Eye (tissue), 1 donor: ENCODE results near the gene GOT2.
"Not testable (repeated sequence)": the region's sequence is repeated elsewhere in the genome, so short reads cannot be mapped to it uniquely, and the experiment has no call there.

ENCODE experiments used
- DNase-seq: peaks from one replicate; pipeline ENCODE4 v3.0.0-alpha.2; 2015

The GOT2 gene

DNA sequence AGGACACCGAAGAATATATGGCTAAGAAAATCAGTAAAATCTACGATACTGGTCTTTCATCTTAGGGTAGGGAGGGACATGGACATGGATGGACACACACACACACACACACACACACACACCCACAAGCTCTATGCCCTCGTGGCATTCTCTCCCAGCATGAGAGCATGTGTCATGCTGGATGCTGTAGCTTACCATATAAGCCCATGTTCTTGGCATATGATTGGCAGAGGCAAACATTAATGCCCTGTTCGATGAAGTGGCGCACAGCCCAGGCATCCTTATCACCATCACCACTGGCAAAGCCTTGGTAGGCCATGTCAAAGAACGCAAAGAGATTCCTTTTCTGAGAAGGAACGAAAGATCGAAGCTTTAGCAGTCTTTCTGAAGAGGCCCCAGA, 17.6 kb downstream of the GOT2 start:
- DNase-seq, result no peak

DNA sequence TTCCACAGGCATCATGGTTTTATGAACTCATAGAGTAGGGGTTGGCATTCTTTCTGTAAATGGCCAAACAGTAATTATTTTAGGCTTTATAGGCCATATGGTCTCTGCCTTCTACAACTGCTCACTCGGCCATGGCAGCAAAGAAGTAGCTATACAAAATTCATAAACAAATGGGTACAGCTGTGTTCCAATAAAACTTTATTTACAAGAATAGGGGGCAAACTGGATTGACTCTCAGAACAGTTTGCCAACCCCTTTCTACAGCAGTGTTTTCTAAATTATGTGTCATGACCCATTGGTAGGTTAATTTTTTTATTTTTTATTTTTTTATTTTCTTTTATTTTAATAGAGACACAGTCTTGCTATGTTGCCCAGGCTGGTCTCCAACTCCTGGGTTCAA, 20.4 kb downstream of the GOT2 start:
- no peak for DNase-seq

DNA sequence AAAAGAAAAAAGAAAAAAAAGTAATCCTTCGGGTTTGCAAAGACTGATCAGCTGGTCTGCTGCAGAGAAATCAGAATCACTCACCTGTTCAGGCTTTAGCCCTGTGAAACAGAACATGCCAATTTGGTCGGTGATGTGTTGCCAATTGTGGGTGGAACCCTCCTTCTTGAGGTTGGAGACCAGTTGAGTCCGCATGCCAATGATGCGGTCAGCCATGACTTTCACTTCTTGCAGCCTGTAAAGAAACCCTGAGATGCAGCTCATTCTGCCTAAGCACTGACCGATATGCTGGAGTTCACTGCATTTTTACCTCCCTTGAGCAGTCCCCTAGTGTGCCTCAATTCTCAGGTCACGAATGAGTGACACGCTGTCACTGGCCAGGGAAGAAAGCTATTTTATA, 24.8 kb downstream of the GOT2 start:
- no peak for DNase-seq

DNA sequence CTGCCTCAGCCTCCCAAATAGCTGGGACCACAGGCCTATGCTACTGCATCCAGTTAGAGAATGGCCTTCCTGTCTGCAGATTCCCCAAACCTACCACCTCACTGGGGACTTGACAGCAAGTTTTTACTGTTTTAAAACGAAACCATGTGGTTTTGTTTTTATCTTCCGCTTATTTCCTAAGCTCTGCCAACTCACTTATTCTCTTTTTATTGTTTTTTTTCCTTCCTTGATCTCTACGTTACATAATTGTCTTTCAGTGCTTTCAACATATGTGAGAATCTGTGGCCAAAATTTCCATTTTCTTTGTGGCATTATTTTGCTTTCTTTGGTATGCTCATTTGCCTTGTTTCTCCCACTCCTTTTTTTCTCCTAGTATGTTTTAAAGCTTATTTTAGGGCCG, 35.0 kb downstream of the GOT2 start:
- no peak for DNase-seq

DNA sequence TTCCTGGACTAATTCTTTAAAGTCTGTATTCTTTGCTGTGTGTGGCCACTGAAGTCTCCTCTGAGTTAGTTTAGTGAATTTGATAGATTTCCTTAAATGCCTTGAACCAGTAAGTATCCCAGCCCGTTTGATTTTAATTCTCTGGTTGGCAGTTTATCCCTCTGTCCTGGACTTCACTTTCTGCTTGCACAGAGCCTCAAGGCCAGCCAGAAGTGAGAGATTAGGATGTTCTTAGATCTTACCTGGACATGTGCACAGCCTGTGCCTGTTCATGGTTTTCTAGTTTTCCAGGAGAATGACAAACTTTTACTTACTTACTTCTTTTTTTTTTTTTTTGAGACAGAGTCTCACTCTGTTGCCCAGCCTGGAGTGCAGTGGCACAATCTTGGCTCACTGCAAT, 38.7 kb downstream of the GOT2 start:
- no peak for DNase-seq

DNA sequence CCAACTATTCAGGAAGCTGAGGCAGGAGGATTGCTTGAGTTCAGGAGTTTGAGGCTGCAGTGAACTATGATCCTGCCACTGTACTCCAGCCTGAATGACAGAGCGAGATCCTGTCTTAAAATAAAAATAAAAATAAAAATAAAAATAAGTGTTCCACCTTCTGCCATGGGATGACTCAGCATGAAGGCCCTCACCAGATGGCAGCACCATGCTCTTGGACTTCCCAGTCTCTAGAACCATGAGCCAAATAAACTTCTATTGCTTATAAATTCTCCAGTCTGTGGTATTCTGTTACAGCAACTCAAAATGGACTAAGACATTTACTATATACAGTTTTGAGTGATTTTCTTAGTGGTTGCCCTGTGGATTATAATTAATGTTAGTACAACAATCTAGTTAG, 41.7 kb downstream of the GOT2 start:
- no peak for DNase-seq

DNA sequence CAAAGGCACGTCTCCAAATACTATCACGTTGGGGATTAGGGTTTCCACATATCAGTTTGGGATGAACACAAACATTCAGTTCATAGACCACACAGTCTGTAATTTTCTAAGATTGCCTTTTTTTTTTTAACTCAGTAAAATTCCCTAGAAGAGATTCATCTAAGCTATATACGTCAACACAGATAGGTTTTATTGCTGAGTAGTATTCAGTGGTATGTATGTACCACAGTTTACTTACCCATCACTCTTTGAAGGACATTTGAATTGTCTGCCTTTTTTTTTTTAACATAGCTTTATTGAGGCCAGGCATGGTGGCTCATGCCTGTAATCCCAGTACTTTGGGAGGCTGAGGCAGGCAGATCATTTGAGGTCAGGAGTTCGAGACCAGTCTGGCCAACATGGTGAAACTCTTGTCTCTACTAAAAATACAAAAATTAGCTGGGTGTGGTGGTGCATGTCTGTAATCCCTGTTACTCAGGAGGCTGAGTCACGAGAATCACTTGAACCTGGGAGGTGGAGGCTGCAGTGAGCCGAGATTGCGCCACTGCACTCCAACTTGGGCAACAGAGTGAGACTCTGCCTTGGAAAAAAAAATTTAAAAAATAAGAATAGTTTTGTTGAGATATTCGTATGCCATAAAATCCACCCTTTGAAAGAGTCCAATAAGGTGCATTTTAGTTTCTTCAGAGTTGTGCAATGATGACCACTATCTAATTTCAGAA, 47.0 kb downstream of the GOT2 start:
- DNase-seq, result not testable (repeated sequence)

DNA sequence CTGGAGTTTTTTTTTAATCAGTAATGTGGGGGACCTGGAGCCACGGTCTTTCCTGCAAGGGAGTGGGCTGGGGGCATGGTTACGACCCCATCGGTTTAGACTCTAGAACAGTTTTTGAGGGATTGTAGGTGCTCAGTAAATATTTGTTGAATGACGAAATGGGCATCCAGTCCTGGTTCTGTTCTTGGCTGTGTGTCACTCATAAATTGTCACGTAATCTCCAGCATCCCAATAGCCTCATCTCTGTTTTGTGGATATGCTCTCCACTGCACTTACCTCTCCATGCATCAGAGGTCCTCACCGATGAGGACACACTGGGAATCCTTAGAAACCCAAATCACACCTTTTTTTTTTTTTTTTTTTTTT, 49.0 kb downstream of the GOT2 start:
- no peak for DNase-seq

DNA sequence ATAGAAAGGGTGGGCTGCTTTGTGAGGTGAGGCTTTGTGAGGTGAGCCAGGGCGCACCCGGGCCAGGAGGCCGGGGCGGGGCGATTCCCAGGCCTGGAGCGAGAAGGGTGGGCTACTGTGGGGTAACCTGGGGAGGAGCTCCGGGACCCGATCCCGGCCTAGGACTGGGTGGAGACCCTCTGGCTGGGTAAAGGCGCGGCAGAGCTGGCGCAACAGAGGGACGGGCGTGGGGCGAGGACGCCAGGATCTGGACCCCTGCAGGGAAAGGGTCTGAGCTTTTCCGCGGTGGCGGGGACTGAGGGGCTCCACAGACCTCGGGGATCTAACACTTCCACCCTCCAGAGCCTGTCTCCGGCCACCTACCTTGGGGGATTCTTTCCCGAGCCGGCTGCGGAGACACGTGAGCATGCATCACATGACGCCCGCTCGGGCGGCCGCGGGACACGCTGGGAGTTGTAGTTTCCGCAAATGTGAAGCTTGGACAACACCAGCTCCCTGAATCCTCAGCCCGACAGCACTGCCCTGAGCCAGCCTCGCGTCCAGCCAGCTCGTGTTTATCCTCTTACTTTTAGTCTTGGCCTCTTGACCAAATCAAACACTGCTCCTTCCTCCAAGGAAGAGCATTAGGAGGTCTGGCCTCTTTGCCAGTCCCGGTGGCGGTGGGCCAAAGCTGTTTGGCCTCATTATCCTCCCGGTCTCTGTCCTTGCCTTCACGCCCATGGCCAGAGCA, 49.6 kb downstream of the GOT2 start, which contains the start of gene SLC38A7:
Gene SLC38A7 (minus strand): TSS at position 417 of the 730 bp plus-strand sequence. CDS start 4,644 bp downstream, outside the sequence.
- peak; percentile 94 for DNase-seq

DNA sequence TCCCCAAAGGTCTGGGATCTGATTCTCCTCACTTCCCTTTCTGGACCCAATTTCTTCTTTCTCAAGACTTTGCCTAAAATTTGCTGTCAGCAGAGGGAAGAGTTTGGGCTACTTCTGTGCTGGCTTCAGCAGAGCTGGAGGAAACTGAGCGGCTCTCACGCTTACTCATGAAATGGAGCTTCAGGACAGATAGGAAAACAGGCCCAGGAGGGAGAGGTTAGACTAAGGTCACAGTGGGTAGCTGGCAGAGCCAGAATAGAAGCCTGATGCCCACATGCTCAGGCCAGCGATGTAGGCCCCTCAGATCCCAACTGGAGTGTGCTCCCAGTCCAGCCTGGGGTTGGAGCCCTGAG, 50.1 kb downstream of the GOT2 start:
- DNase-seq, result no peak

DNA sequence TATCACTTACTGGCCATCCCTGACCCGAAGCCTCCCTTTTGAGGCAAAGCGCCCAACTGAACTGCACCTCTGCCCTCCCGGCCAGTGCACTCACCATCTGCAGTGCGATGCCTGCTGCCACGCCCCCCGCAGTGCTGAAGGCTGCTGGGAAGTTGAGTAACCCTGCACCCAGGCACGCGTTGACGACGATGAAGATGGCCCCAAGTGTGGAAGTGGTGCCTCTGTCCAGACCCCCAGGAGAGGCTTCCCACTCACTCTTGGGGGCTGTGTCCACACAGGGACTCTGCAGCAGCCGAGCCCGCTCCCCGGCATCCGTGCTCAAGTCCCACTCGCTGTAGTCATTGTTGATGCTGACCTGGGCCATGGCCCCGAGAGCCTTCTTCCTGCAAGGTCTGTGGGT, 54.4 kb downstream of the GOT2 start:
- no peak for DNase-seq

DNA sequence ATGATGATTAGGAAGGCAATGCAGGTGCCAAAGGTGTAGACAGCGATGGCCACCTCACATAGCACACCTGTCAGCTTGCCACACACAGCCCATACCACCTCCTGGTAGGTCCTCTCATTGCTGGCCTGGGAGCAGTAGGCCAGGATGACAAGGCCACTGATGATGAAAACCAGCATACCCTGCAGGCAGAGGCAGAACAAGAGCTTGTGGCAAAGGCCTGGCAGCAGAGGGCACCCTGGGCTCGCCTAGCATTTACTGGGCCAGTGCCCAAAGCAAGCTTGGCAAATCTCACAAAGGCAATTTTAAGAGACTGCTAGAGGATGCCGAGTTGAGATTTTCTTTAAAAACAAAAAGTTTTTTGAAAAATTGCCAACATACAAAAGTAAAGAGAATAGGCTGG, 55.4 kb downstream of the GOT2 start:
- no peak for DNase-seq

DNA sequence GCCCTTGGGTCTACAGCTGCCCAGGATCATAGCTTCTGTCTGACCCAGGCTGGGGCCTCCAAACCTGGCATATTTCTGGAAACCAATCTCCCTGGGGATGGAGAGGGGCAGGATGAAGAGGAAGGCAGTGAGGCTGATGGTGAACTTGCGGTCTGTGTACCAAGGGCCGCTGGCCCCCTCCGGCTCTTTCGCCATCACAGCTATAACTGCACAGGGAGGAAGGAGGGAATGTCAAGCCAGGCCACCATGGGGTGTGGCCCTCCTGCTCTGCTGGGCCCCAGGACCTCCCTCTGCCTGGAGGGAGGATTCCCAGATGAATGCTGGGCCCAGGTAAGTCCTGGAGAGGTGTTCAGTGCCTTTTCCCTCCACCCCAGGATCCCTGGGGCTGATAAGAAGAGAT, 55.8 kb downstream of the GOT2 start:
- no peak for DNase-seq

DNA sequence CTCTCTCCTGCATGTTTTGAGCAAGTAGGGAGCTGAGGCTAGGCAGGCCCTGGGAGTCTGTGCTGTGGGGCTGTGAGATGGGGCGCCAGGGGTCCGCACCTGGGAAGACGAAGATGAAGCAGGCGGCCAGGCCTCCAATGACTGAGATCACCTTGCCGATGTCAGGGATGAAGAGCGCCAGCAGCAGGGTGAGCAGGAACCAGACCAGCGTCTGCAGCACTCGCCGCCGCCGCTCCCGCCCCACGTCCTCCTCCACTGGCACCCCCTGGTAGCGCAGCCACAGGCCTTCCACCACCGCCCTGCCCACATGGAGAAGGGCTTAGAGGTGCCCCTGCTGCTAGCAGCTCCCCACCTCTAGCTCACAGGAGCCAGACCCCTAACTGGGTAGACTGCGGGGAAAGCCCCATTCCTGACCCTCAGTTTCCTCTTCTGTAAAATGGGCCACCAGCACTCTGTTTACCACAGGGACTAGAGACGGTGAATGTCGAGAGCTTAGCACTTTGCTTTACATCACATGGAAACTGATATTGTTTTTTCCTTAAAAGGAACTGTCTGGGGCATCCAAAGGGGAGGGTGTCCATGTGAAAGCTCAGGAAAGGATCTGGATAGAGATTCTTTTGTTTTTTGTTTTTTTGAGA, 63.1 kb downstream of the GOT2 start:
- DNase-seq, result no peak

DNA sequence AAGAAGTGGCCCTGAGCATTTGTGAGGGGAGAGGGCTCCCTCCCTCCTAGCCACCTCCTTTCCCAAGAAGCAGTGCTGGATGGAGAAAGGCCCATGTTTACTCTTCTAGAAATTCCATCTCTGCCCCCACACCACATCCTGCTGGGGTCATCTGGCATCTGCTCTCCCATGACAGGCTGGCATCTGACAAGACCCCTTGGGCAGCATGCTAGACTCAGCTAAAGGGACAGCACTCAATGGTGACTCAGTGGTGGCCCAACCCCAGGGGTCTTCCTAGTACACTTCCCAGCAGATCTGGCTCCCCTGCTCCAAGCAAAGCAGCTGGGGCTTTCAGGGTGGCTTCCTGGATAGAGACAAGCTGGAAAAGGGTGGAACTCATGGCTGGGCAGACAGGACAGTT, 63.9 kb downstream of the GOT2 start:
- DNase-seq, result no peak

DNA sequence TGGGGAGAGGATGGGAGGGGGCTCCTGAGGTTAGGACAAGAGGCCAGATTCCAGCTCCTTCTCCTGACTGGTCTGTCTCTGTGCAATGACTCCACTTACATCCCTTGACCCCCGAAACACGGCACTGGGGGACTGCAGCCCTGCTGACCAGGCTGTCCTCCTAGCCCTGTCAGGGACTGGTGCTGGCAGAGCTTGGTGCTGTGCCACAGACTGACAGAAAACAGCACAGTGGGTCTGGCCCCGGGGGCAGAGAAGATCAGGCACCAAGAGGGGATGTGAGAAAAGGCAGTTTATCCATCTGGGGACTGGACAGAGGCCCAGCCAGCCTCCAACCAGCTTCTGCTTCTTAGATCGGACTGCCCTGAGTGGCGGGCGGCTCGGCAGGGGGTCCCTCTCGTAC, 68.9 kb downstream of the GOT2 start:
- DNase-seq, result no peak

DNA sequence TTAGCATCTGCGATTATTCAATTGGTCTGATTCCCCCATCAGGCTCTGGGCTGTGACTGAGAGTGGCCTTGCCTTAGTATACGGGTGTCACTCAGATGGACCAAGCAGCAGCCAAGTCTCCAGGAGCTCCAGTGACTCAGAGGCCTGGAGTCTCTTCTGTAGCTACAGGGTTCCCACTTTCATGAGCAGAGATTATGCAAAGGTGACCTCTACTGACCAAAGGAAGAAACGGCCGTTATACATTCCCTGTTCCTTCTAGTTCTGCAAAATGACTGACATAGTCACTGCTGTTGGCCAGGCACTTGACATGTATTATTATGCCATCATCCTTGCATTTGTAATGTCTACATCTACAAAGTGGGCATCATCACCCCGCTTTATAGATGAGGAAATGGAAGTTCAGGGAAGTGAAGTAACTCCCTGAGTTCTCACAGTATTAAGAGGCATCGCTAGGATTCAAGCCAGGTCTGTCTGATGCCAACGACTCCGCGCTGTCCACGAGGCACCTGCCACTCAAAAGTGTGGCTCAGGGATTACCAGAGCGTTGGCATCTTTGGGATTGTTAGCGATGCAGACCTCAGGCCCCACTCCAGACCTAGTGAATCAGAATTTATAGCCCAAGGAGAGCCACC, 72.8 kb downstream of the GOT2 start:
- peak; percentile 84 for DNase-seq

DNA sequence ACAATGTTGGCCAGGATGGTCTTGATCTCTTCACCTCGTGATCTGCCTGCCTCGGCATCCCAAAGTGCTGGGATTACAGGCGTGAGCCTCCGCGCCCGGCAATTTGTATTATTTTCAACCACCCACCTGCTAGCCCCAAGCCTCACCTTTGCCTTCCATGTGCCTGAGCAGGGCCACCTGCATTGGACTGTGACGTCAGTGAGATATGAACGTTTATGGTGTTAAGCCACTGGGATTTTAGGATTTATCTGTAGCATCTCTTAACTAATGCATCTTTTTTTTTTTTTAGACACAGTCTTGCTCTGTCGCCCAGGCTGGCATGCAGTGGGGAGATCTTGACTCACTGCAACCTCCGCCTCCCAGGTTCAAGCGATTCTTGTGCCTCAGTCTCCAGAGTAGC, 74.2 kb downstream of the GOT2 start:
- not testable (repeated sequence) for DNase-seq

DNA sequence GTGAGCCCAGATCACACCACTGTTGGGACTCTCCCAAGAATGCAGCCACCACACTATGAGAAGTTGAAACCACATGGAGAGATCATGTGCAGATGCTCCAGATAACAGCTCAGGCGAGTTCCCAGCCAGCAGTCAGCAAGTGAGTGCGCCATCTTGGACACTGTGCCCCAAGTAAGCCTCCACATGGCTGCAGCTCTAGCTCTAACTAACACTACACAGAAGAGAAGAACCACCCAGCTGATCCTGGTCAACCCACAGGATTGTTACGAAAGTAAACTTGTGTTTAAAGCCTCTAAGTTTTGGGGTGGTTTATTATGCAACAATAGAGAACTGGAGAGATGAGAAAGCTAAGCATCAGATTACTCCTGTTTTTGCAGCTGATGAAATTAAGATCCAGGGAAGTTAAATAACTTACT, 75.3 kb downstream of the GOT2 start:
- DNase-seq, result no peak
